K562 (cell line): ENCODE measurements around the gene CMTR1. TPM values are rescaled to one million over a fixed set of nuclear protein-coding genes. Genes with fewer than 3 reads are reported as not detected.

ENCODE experiments used
- CBX5 ChIP-seq: IDR thresholded peaks from 2 replicates; pipeline ENCODE4 v1.6.1; 2014; ENCODE audit warnings: low read depth, borderline replicate concordance
- FOSL1 ChIP-seq: fragments of 200-800 bp; sonication (Bioruptor generic); conservative IDR thresholded peaks from 2 replicates; pipeline ENCODE4 v1.6.1; 2016; ENCODE audit warnings: missing genetic modification characterization, missing compliant biosample characterization
- KDM2B ChIP-seq: fragments of 250-450 bp; sonication (Bioruptor Pico); IDR thresholded peaks from 2 replicates; pipeline ENCODE4 v1.8.0; 2021; ENCODE audit warnings: mild to moderate bottlenecking, moderate library complexity
- KLF16 ChIP-seq: IDR thresholded peaks from 2 replicates; pipeline ENCODE4 v1.6.1; 2016; ENCODE audit warnings: antibody characterized with exemption
- REST ChIP-seq, 2 experiments: fragments of 450-650 bp; formaldehyde crosslinking in 1 of 2; IDR thresholded peaks; 2 replicates each; pipeline versions ENCODE4 v1.4.0 to v1.6.1; 2014 to 2020; ENCODE audit warnings: mild to moderate bottlenecking in 2 of 2, borderline replicate concordance in 1 of 2, low read depth in 1 of 2
- SMC3 ChIP-seq: conservative IDR thresholded peaks from 2 replicates; pipeline ENCODE4 v1.6.1; 2011; ENCODE audit warnings: low read depth, low read length, improper control_type of control experiment; ENCODE audit not compliant: insufficient read depth
- STAG1 ChIP-seq: sonication (generic); formaldehyde crosslinking; IDR thresholded peaks from 2 replicates; pipeline ENCODE4 v1.5.0; 2020; ENCODE audit warnings: missing genetic modification reagents, borderline replicate concordance
- ZNF699 ChIP-seq: fragments of 250-450 bp; sonication (Bioruptor Pico); IDR thresholded peaks from 2 replicates; pipeline ENCODE4 v1.8.0; 2021; ENCODE audit warnings: mild to moderate bottlenecking, moderate library complexity; ENCODE audit not compliant: insufficient replicate concordance
- polyA plus RNA-seq, 8 experiments: library from polyadenylated mRNA; depleted of rRNA in 4 of 8; stranded (reverse) in 5 of 8; unstranded in 3 of 8; fragments of >200 nt; fragmentation: Nextera tagmentation in 2 of 8; fragmentation: Illumina TruSeq in 1 of 8; extraction: Ambion mirVana in 2 of 8; extraction: Trizol in 1 of 8; gene quantifications; 2 replicates each; pipeline versions ENCODE4 v1.2.1 to v1.2.3, GENCODE V29; 2011 to 2014; ENCODE audit warnings: inconsistent platforms in 1 of 8, missing spikeins in 1 of 8
- total RNA-seq, 7 experiments: library from RNA; depleted of rRNA in 6 of 7; stranded (reverse); fragments of >200 nt in 6 of 7; fragmentation: Illumina TruSeq in 2 of 7; extraction: Trizol in 2 of 7; gene quantifications; 2 replicates each; pipeline versions ENCODE4 v1.2.1 to v1.2.3, GENCODE V29; 2011 to 2021; ENCODE audit warnings: low replicate concordance in 1 of 7
- TF ChIP-seq, protein P1 (sequence below): fragments of 450-650 bp; formaldehyde crosslinking; IDR thresholded peaks from 2 replicates; pipeline ENCODE4 v1.4.0; 2022; ENCODE audit warnings: mild to moderate bottlenecking, moderate library complexity
- TF ChIP-seq, protein P2 (sequence below): sonication (generic); formaldehyde crosslinking; IDR thresholded peaks from 2 replicates; pipeline ENCODE4 v1.5.0; 2020; ENCODE audit warnings: missing genetic modification reagents
- TF ChIP-seq, protein P3 (sequence below): fragments of 450-650 bp; IDR thresholded peaks from 2 replicates; pipeline ENCODE4 v1.6.1; 2016; ENCODE audit warnings: antibody characterized with exemption
- TF ChIP-seq, protein P4 (sequence below): sonication (generic); formaldehyde crosslinking; IDR thresholded peaks from 2 replicates; pipeline ENCODE4 v1.8.0; 2022; ENCODE audit warnings: mild to moderate bottlenecking, missing genetic modification reagents, borderline replicate concordance

The CMTR1 gene
- total and polyA plus RNA-seq, 9 of the 15 experiments (the other 6 are each of a cell fraction or from before 2014, with no cell fraction given), result 2.9 to 63.5 (median 49.5) TPM

DNA sequence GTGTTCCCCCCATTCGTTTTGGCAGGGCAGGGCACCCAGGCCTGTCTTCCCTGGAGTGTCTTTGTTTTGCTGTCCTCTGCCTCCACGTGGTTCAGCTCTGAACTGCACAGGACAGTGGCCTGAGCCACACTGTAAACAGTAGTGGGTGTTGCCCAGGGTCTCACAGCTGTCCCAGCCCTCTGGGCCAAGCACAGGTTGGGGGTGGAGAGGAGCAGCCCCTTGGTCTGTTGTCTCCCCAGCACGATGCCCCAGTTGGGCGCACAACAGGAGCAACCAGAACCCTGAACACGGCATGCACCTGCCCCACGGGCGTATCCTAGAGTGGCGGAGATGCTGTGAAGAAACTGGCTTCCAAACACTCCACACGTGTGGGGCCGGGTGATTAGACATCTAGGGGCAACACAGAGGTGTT is 52.3 kb downstream of the CMTR1 start (continued):
- TF ChIP-seq REST (IDR thresholded peaks at IDR 0.05; ENCODE audit: borderline replicate concordance), result peak; percentile 36; the same call in 1 of the 2 replicates
- TF ChIP-seq REST (CRISPR knock-in tag; IDR thresholded peaks at IDR 0.05; ENCODE audit: low read depth), result no peak
- TF ChIP-seq, protein P1, sequence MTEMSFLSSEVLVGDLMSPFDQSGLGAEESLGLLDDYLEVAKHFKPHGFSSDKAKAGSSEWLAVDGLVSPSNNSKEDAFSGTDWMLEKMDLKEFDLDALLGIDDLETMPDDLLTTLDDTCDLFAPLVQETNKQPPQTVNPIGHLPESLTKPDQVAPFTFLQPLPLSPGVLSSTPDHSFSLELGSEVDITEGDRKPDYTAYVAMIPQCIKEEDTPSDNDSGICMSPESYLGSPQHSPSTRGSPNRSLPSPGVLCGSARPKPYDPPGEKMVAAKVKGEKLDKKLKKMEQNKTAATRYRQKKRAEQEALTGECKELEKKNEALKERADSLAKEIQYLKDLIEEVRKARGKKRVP (CRISPR knock-in tag), result no peak
- no peak for TF ChIP-seq FOSL1 (tag)
- TF ChIP-seq, protein P2, sequence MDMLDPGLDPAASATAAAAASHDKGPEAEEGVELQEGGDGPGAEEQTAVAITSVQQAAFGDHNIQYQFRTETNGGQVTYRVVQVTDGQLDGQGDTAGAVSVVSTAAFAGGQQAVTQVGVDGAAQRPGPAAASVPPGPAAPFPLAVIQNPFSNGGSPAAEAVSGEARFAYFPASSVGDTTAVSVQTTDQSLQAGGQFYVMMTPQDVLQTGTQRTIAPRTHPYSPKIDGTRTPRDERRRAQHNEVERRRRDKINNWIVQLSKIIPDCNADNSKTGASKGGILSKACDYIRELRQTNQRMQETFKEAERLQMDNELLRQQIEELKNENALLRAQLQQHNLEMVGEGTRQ (CRISPR knock-in tag), result 0 out of 2 replicates have a peak, but pooled peaks have one; percentile 27
- TF ChIP-seq STAG1 (CRISPR knock-in tag), result peak; percentile 36; the same call in 1 of the 2 replicates
- peak; percentile 32; the same call in 1 of the 2 replicates for TF ChIP-seq SMC3
- TF ChIP-seq CBX5, result no peak
- TF ChIP-seq KDM2B, result no peak
- TF ChIP-seq ZNF699 (CRISPR knock-in tag), result no peak
- TF ChIP-seq, protein P3, sequence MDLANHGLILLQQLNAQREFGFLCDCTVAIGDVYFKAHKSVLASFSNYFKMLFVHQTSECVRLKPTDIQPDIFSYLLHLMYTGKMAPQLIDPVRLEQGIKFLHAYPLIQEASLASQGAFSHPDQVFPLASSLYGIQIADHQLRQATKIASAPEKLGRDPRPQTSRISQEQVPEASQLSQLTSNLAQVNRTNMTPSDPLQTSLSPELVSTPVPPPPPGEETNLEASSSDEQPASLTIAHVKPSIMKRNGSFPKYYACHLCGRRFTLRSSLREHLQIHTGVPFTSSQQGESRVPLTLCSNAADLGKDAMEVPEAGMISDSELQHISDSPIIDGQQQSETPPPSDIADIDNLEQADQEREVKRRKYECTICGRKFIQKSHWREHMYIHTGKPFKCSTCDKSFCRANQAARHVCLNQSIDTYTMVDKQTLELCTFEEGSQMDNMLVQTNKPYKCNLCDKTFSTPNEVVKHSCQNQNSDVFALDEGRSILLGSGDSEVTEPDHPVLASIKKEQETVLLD, result no peak
- TF ChIP-seq, protein P4, sequence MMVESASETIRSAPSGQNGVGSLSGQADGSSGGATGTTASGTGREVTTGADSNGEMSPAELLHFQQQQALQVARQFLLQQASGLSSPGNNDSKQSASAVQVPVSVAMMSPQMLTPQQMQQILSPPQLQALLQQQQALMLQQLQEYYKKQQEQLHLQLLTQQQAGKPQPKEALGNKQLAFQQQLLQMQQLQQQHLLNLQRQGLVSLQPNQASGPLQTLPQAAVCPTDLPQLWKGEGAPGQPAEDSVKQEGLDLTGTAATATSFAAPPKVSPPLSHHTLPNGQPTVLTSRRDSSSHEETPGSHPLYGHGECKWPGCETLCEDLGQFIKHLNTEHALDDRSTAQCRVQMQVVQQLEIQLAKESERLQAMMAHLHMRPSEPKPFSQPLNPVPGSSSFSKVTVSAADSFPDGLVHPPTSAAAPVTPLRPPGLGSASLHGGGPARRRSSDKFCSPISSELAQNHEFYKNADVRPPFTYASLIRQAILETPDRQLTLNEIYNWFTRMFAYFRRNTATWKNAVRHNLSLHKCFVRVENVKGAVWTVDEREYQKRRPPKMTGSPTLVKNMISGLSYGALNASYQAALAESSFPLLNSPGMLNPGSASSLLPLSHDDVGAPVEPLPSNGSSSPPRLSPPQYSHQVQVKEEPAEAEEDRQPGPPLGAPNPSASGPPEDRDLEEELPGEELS, result no peak
- TF ChIP-seq KLF16, result no peak
